ENCODE measurements around the gene JAGN1.

GRCh38 chr3:9852528-9852927 is 37.9 kb upstream of the JAGN1 start:
- TF ChIP-seq, protein P1, sequence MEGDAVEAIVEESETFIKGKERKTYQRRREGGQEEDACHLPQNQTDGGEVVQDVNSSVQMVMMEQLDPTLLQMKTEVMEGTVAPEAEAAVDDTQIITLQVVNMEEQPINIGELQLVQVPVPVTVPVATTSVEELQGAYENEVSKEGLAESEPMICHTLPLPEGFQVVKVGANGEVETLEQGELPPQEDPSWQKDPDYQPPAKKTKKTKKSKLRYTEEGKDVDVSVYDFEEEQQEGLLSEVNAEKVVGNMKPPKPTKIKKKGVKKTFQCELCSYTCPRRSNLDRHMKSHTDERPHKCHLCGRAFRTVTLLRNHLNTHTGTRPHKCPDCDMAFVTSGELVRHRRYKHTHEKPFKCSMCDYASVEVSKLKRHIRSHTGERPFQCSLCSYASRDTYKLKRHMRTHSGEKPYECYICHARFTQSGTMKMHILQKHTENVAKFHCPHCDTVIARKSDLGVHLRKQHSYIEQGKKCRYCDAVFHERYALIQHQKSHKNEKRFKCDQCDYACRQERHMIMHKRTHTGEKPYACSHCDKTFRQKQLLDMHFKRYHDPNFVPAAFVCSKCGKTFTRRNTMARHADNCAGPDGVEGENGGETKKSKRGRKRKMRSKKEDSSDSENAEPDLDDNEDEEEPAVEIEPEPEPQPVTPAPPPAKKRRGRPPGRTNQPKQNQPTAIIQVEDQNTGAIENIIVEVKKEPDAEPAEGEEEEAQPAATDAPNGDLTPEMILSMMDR (IDR thresholded peaks at IDR 0.05), result no peak
- no peak for TF ChIP-seq POLR2A (IDR thresholded peaks at IDR 0.05)
